HG03442 (cell line): Measurements from ENCODE around the gene ZNF513.
"Not testable (repeated sequence)": the region's sequence is repeated elsewhere in the genome, so short reads cannot be mapped to it uniquely, and the experiment has no call there.

ENCODE experiments used
- ATAC-seq: cut with Tn5 transposase; IDR thresholded peaks from one replicate; pipeline ENCODE4 v1.9.1; 2021; ENCODE audit warnings: mild to moderate bottlenecking, moderate library complexity; ENCODE audit not compliant: unreplicated experiment

Gene ZNF513

GRCh38 chr2:27362678-27363420 is 17.7 kb downstream of the ZNF513 start:
- no peak for ATAC-seq

DNA sequence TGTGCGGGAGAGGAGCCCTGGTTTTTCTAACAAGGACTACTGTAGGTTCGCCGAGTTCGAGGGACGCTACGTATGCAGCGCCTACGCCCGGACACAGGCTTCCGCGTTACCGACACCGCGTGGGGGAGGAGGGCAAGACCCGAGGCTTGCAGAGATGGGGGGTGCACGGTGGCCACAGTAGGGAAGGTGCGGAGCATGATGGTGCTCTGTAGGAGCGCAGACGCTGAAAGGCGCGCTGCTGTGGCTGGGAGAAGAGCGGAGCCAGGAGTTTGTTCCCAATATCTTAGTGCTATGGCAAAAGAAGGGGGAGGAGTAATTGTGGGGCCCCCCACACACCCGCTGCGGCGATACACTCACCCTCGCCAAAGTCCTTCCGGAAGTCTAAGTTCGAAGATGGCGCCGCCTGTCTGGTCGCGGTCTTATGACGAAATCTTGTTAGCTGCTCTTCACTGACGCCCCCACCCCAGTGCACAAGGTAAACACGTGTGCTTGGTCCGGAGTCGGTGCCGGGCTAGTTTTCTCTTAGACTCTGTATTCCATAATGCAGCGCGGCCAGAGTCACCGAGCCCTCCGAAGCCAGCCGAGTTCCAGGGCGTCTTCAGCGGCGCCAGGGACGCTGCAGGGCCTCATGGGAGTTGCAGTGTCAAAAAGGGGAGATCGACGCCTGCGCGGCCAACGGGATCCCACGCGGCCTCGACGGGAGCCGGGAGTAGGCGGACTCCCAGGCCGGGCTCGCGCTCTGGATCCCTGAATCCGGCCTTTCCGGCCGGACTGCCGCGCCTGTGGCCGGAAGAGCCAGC is 24.0 kb downstream of the ZNF513 start, which contains the start of gene GTF3C2:
Gene GTF3C2 (minus strand): TSS at position 383 of the 800 bp plus-strand sequence. CDS start 13,210 bp downstream, outside the sequence.
- peak; percentile 81 for ATAC-seq

DNA sequence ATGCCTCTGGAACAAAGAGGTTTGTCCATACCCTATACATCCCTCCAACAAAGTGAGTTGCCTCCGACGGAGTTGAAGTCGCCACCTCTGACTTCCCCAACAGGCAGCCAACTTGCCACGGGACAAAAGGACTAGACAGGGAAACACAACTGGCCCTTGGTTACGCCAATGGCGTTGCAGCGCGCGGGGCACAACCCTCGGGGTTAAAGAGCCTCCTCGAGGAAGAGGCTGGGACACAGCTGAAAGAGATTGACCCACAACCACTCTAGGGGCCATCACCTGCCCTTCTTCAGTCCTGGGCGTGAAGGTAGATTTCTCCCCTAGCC is 24.5 kb downstream of the ZNF513 start:
- peak; percentile 36 for ATAC-seq

DNA sequence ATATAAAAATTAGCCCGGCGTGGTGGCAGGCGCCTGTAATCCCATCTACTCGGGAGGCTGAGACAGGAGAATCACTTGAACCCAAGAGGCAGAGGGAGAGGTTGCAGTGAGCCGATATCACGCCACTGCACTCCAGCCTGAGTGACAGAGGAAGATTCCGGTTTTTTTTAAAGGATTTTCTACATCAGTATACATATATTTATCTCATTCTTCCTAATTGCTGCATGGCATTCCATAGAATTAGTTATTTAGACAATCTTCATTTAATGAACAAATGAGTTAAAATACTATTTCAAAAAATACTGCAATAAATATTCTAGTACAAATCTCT is 26.0 kb downstream of the ZNF513 start:
- no peak for ATAC-seq

DNA sequence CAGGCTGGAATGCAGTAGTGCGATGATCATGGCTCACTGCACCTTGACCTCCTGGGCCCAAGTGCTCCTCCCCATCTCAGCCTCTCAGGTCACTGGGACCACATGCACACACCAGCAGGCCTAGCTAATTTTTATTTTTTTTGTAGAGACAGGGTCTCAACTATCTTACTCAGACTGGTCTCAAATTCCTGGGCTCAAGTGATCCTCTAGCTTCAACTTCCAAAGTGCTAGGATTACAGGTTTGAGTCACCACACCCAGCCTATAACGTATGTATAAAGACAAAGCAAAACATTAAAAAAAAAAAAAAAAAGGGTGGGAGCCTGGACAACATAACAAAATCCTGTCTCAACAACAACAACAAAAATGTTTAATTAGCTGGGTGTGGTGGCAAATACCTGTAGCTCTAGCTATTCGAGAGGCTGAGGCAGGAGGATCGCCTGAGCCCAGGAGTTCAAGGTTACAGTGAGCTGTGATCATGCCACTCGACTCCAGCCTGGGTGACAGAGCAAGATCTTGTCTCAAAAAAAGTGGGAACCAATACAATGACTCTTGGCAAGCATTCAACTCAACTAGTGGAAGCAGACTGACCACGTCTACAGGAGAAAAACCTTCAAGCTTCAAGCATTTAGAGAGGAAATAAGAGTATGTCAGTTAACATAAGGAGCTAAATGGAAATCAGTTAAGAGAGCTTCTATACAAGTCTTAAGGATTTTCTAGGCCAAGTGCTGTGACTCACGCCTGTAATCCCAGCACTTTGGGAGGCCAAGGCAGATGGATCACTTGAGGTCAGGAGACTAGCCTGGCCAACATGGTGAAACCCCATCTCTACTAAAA is 26.6 kb downstream of the ZNF513 start:
- ATAC-seq = no peak

- ATAC-seq = not testable (repeated sequence)
Measured at GRCh38 chr2:27353386-27353761, 27.2 kb downstream of the ZNF513 start.

DNA sequence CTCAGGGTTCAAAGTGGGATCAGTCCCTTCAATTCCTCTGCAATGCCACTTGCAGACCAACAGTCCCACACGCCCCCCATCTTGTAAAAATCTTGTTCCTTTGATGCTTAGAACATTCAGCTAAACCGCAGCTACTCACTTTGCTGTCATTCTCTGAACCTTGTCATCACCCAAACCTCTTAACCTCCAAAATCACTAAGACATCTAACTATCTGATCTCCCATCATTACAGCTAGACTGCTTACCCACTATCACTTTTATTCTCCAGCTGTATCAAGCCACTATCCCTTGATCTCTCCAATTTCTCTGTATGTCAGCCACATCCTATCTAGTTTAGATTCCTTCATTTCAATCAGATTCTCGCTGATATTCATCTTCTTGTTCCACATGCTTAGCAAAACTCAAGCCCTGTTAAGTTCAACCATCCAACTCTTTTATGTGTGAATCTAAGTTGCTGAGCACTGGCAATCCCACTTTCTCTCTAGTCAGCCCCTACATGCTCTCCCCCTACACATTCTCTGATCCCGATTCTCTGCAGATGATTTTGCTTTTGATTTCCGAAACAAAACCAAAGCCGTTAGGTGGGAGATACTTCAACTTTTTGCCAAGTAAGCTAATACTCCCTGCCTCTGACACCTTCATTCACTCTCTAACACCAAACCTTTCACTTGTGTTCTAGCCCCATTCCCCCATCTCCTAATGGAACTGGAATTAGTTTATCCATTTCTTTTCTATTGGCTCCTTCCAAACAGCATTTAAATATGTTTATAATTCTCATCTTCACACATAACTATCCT is 28.5 kb downstream of the ZNF513 start:
- ATAC-seq = no peak

DNA sequence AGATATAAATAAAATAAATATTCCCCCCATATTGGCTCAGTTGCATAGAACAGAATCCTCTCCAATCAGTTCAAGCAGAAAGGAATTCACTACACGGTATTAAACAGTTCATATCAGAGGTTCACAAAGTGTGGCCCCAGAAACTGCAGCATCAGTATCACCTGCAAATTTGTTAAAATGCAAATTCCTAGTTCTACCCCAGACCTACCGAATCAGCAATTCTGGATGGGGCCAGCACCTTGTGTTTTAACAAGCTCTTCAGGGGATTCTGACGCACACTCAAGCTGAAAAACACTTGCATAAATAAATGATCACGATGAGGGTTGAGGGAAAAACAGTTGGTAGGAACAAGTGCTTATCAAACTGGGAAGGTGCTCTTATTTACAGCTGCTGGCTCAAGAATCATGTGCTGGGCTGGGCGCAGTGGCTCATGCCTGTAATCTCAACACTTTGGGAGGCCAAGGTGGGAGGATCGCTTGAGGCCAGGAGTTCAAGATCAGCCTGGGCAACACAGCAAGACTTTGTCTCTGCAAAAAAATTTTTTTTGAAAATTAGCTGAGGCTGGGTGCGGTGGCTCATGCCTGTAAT is 30.3 kb downstream of the ZNF513 start:
- ATAC-seq = no peak

DNA sequence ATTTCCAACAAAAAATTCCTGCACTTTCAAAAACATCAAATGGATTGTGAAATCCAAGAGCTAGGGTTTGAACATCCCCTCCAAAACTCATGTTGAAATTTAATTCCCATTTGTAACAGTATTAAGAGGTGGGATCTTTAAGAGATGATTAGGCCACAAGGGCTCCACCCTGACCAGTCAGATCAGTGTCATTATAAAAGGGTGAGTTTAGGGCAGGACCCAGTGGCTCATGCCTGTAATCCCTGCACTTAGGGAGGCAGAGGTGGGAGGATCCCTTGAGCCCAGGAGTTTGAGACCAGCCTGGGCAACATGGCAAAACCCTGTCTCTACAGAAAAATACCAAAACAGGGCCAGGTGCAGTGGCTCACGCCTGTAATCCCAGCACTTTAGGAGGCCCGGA is 32.9 kb downstream of the ZNF513 start:
- no peak for ATAC-seq

DNA sequence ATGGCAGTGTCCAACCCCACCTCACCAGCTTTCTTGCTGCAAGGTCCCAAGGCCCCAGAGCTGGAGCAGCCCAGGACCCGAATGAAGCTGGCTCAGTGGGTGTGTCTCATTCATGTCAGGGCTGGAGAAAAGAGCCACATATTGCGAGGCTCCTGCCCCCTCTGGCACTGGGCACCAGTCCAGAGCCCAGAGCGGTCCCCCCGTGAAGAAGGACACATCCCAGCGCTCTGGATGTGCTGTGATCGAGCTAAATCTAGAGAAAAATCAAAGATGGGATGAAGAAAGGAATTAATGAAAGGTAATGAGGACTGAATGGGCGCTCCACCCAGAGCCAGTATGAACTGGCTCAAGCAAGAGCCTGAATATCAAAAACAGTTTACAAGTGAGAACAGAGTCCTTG is 44.4 kb downstream of the ZNF513 start:
- no peak for ATAC-seq

- no peak for ATAC-seq
Measured at GRCh38 chr2:27335311-27335710, 45.2 kb downstream of the ZNF513 start.
